Gastroesophageal sphincter (tissue), 4 donors: Measurements from ENCODE around the gene NADK. TPM values are rescaled to one million over a fixed set of nuclear protein-coding genes. Genes with fewer than 3 reads are reported as not detected.

Experiments used
- ATAC-seq: fragments of 150-250 bp; one replicate; pipeline ENCODE4 v1.9.1; 2016; ENCODE audit warnings: mild to moderate bottlenecking, moderate library complexity
- H3K27ac ChIP-seq, 4 donors: fragments of 200-600 bp; sonication (generic) in 3 of 4; 1 replicate in 3 of 4; 2 replicates in 1 of 4; pipeline ENCODE4 v1.5.1; 2016 to 2019
- H3K27me3 ChIP-seq: fragments of 200-600 bp; sonication (generic); one replicate; pipeline ENCODE4 v1.5.1; 2019
- H3K36me3 ChIP-seq, 2 donors: fragments of 200-600 bp; sonication (generic); one replicate each; pipeline ENCODE4 v1.5.1; 2019; ENCODE audit warnings: control low read depth in 1 of 2
- H3K4me1 ChIP-seq, 3 donors: fragments of 200-600 bp; sonication (generic); 1 replicate in 2 of 3; 2 replicates in 1 of 3; pipeline ENCODE4 v1.5.1; 2016 to 2019; ENCODE audit warnings: control low read depth in 2 of 3
- H3K4me3 ChIP-seq, 2 donors: fragments of 200-600 bp; sonication (generic); one replicate each; pipeline ENCODE4 v1.5.1; 2019; ENCODE audit warnings: mild to moderate bottlenecking in 1 of 2, moderate library complexity in 1 of 2
- H3K9me3 ChIP-seq, 3 donors: fragments of 200-600 bp; sonication (generic); one replicate each; pipeline ENCODE4 v1.5.1; 2017 to 2019; ENCODE audit warnings: control low read depth in 2 of 3
- CTCF ChIP-seq, 4 experiments: fragments of 200-600 bp in 2 of 4; fragments of 450-650 bp in 2 of 4; sonication (generic) in 1 of 4; IDR thresholded peaks; one replicate each; pipeline ENCODE4 v1.5.1; 2017 to 2019; ENCODE audit warnings: antibody characterized with exemption in 4 of 4, mild to moderate bottlenecking in 2 of 4, moderate library complexity in 2 of 4
- EP300 ChIP-seq: sonication (generic); formaldehyde crosslinking; IDR thresholded peaks from one replicate; pipeline ENCODE4 v1.6.1; 2017; ENCODE audit warnings: antibody characterized with exemption, mild to moderate bottlenecking
- POLR2A ChIP-seq, 2 donors: fragments of 450-650 bp; IDR thresholded peaks; one replicate each; pipeline ENCODE4 v1.6.1; 2017; ENCODE audit warnings: antibody characterized with exemption in 2 of 2, mild to moderate bottlenecking in 2 of 2, moderate library complexity in 1 of 2
- POLR2AphosphoS5 ChIP-seq: sonication (generic); formaldehyde crosslinking; IDR thresholded peaks from one replicate; pipeline ENCODE4 v1.6.1; 2017; ENCODE audit warnings: antibody characterized with exemption
- WGBS, 2 donors: methylation state at CpG; one replicate each; pipeline ENCODE4 v1.1.5; 2018; ENCODE audit warnings: low coverage in 1 of 2; 5-methylcytosine and 5-hydroxymethylcytosine counted together
- total RNA-seq, 4 donors: library from RNA; depleted of rRNA; stranded (reverse); fragments of >200 nt; gene quantifications; one replicate each; pipeline ENCODE4 v1.1.0, GENCODE V29; 2016

Gene NADK
- total RNA-seq, 4 donors from 2014 or later, result 69.8 to 82.5 (median 73.8) TPM

DNA sequence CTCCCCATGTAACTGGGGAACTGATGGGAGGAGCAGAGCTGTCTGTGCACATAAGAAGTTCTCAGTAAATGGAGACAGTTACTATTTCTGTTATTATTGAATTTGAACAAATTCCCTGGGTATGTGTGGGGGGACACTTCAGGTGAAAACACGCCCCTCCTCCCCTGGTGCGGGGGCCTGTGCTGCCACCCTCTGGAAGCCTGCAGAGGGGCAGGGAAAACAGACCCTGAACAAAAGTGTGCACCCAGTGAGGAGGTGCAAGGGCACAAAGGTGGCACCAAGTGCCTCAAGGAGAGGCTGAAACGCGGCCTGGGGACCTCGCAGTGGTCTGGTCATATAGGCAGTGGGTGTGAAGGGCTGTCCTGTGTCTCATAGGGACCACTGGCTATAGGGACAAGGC lies 18.2 kb upstream of the NADK start:
- Histone ChIP-seq H3K36me3 (peaks cover 0 to 91% of the 10 kb centered on the region in 2 donors), H3K4me3 (no peak overlapping the region), H3K4me1 (no peaks in the 10 kb centered on the region), H3K27me3 (no peaks in the 10 kb centered on the region), H3K9me3 (no peaks in the 10 kb centered on the region), H3K27ac (no peak overlapping the region)
- no peak for ATAC-seq
- TF ChIP-seq POLR2AphosphoS5 (no peak), EP300 (no peak), CTCF (IDR thresholded peaks at IDR 0.05) (no peak), POLR2A (IDR thresholded peaks at IDR 0.05) (no peak)
- WGBS, 2 donors, result 80 to 100% methylated on average over 1 to 2 of the region's 5 CpGs

GRCh38 chr1:1794999-1795398 lies 16.7 kb upstream of the NADK start:
- Histone ChIP-seq H3K27me3 (no peaks in the 10 kb centered on the region), H3K4me3 (no peak overlapping the region), H3K9me3 (no peaks in the 10 kb centered on the region), H3K36me3 (peaks cover 0 to 98% of the 10 kb centered on the region in 2 donors), H3K4me1 (no peaks in the 10 kb centered on the region), H3K27ac (no peak overlapping the region)
- ATAC-seq, result no peak
- TF ChIP-seq POLR2A (IDR thresholded peaks at IDR 0.05) (no peak), POLR2AphosphoS5 (no peak), EP300 (no peak), CTCF (IDR thresholded peaks at IDR 0.05) (no peak)
- WGBS, 2 donors, result 89 to 100% methylated on average over 2 to 8 of the region's 10 CpGs

- ATAC-seq, result no peak
These were observed 15.4 kb upstream of the NADK start for GRCh38 chr1:1793481-1794244.

DNA sequence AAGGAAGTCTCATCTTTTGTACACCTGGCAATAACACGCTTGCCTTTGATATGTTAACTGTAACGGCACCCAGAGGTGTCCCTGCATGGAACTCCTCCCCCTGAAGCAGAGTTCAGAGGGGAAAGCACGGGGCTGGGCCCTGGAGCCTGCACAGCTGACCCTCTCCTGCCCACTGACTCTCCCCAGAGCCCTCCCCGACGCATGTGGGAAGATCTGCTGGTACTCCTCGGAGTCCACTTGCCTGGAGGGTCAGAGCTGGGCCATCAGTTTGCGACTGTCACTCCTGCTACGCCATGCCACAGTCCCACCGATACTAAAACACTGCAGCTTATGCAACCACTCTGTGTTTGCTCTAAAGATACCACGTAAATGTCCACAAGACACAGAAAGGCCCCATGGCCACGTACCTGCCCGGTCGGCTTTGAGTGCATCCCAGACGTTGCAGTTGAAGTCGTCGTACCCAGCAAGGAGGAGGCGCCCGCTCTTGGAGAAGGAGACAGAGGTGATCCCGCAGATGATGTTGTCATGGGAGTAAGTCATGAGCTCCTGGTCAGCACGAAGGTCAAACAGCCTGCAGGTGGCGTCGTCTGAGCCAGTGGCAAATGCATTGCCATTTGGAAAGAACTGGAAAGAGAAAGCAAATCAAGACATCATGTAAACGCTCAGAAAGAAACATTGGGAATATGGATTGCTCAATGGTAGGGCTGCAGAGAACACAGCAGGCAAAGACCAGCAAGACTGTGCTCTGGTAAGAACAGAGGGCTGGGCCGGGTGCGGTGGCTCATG lies 10.6 kb upstream of the NADK start:
- peaks cover 0 to 95% of the 10 kb centered on the region in 2 donors for H3K36me3 ChIP-seq
- H3K9me3 ChIP-seq, result no peaks in the 10 kb centered on the region
- H3K27me3 ChIP-seq, result no peaks in the 10 kb centered on the region
- H3K4me1 ChIP-seq, result peaks cover 0 to 14% (median 3%) of the 10 kb centered on the region in 3 donors
- no peak overlapping the region for H3K4me3 ChIP-seq
- no peak for TF ChIP-seq POLR2A (IDR thresholded peaks at IDR 0.05)
- TF ChIP-seq CTCF (IDR thresholded peaks at IDR 0.05), result peak in 2 of 4 experiments; percentile 8 to 23
- ATAC-seq, result no peak
- H3K27ac ChIP-seq, result no peak overlapping the region
- 73 to 76% methylated on average over 12 to 17 of the region's 25 CpGs for WGBS, 2 donors

More at GRCh38 chr1:1793481-1794244, 15.4 kb upstream of the NADK start:
- peaks cover 0 to 100% of the 10 kb centered on the region in 2 donors for H3K36me3 ChIP-seq
- H3K4me3 ChIP-seq, result no peak overlapping the region
- no peak overlapping the region for H3K27ac ChIP-seq
- H3K27me3 ChIP-seq, result no peaks in the 10 kb centered on the region
- H3K4me1 ChIP-seq, result peaks cover 0 to 5% (median 0%) of the 10 kb centered on the region in 3 donors
- H3K9me3 ChIP-seq, result no peaks in the 10 kb centered on the region
- 86 to 92% methylated on average over 5 to 9 of the region's 17 CpGs for WGBS, 2 donors
- TF ChIP-seq EP300, result no peak
- TF ChIP-seq POLR2AphosphoS5, result no peak
- no peak for TF ChIP-seq POLR2A (IDR thresholded peaks at IDR 0.05)
- TF ChIP-seq CTCF (IDR thresholded peaks at IDR 0.05), result no peak
